NCI-H2171 (cell line): ENCODE measurements around the gene CC2D2A.

Experiments used
- DNase-seq: peaks from one replicate; lab custom pipeline; 2025; lab: John Stamatoyannopoulos, UW

The CC2D2A gene

GRCh38 chr4:15648600-15648999 is 178.9 kb downstream of the CC2D2A start:
- no peak for DNase-seq

- peak; percentile 0 for DNase-seq
These were observed 180.3 kb downstream of the CC2D2A start for GRCh38 chr4:15649914-15650545.
